ENCODE results near the gene HDGFL2.

HDGFL2 gene

GRCh38 chr19:4442819-4443146 lies 29.3 kb upstream of the HDGFL2 start:
- no peak for DNase-seq (ENCODE audit: extremely low read depth, insufficient read length)
- Histone ChIP-seq H3K27me3 (replicated peaks; ENCODE audit: control insufficient read depth, insufficient read depth, low read length) (no peaks in the 10 kb centered on the region), H3K36me3 (ENCODE audit: control insufficient read depth, insufficient read depth, low read length) (peaks cover 31% of the 10 kb centered on the region), H3K4me3 (replicated peaks; ENCODE audit: low read depth, low read length) (no peak overlapping the region)
- TF ChIP-seq CTCF (IDR thresholded peaks at IDR 0.05; ENCODE audit: insufficient read depth, low read length, poor library complexity, severe bottlenecking), result no peak

GRCh38 chr19:4443188-4443587 lies 28.9 kb upstream of the HDGFL2 start:
- Histone ChIP-seq H3K36me3 (ENCODE audit: control insufficient read depth, insufficient read depth, low read length) (peaks cover 35% of the 10 kb centered on the region), H3K27me3 (replicated peaks; ENCODE audit: control insufficient read depth, insufficient read depth, low read length) (no peaks in the 10 kb centered on the region), H3K4me3 (replicated peaks; ENCODE audit: low read depth, low read length) (no peak overlapping the region)
- no peak for DNase-seq (ENCODE audit: extremely low read depth, insufficient read length)
- TF ChIP-seq CTCF (IDR thresholded peaks at IDR 0.05; ENCODE audit: insufficient read depth, low read length, poor library complexity, severe bottlenecking), result no peak

- Histone ChIP-seq H3K4me3 (replicated peaks; ENCODE audit: low read depth, low read length) (no peak overlapping the region), H3K27me3 (replicated peaks; ENCODE audit: control insufficient read depth, insufficient read depth, low read length) (no peaks in the 10 kb centered on the region), H3K36me3 (ENCODE audit: control insufficient read depth, insufficient read depth, low read length) (peaks cover 39% of the 10 kb centered on the region)
- TF ChIP-seq CTCF (IDR thresholded peaks at IDR 0.05; ENCODE audit: insufficient read depth, low read length, poor library complexity, severe bottlenecking), result no peak
- DNase-seq (ENCODE audit: extremely low read depth, insufficient read length), result no peak
Observed at GRCh38 chr19:4443966-4444764, 27.9 kb upstream of the HDGFL2 start.

- Histone ChIP-seq H3K4me3 (replicated peaks; ENCODE audit: low read depth, low read length) (no peak overlapping the region), H3K36me3 (ENCODE audit: control insufficient read depth, insufficient read depth, low read length) (peaks cover 42% of the 10 kb centered on the region), H3K27me3 (replicated peaks; ENCODE audit: control insufficient read depth, insufficient read depth, low read length) (no peaks in the 10 kb centered on the region)
- no peak for TF ChIP-seq CTCF (IDR thresholded peaks at IDR 0.05; ENCODE audit: insufficient read depth, low read length, poor library complexity, severe bottlenecking)
- DNase-seq (ENCODE audit: extremely low read depth, insufficient read length), result no peak
Observed at GRCh38 chr19:4444765-4445741, 27.0 kb upstream of the HDGFL2 start.

- Histone ChIP-seq H3K27me3 (replicated peaks; ENCODE audit: control insufficient read depth, insufficient read depth, low read length) (no peaks in the 10 kb centered on the region), H3K4me3 (replicated peaks; ENCODE audit: low read depth, low read length) (no peak overlapping the region), H3K36me3 (ENCODE audit: control insufficient read depth, insufficient read depth, low read length) (peaks cover 42% of the 10 kb centered on the region)
- no peak for TF ChIP-seq CTCF (IDR thresholded peaks at IDR 0.05; ENCODE audit: insufficient read depth, low read length, poor library complexity, severe bottlenecking)
- no peak for DNase-seq (ENCODE audit: extremely low read depth, insufficient read length)
Observed at GRCh38 chr19:4445963-4446703, 26.0 kb upstream of the HDGFL2 start.
